ENCODE results near the gene KCTD7.
"Not testable (repeated sequence)": the region's sequence is repeated elsewhere in the genome, so short reads cannot be mapped to it uniquely, and the experiment has no call there.

Gene KCTD7

DNA sequence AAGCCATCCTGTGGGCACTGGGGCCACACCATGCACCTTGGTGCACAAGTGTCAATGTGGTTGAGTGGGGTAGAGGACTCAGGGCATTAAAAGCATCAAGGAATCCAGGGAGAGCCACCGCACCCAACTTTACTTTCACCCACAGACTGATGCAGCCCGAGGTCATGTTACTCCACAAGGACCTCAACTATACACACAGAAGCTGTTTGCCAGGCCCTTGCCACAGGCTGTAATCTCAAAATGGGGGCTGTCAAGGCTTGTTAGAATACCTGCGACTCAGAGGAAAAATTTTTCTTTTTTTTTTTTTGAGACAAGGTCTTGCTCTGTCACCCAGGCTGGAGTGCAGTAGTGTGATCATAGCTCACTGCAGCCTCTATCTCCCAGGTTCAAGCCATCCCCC is 26.5 kb upstream of the KCTD7 start:
- Histone ChIP-seq H3K27ac (ENCODE audit: low read depth, low read length, poor library complexity, severe bottlenecking) (no peak overlapping the region), H3K4me1 (ENCODE audit: insufficient read depth, low read length, severe bottlenecking) (no peaks in the 10 kb centered on the region), H3K79me2 (ENCODE audit: insufficient read depth, low read length) (no peaks in the 10 kb centered on the region), H2AFZ (ENCODE audit: low read length) (no peak overlapping the region), H4K20me1 (ENCODE audit: insufficient read depth, low read length) (no peaks in the 10 kb centered on the region), H3K9ac (ENCODE audit: low read length) (no peak overlapping the region), H3K4me3 (ENCODE audit: low read depth, low read length, poor library complexity, severe bottlenecking) (no peak overlapping the region), H3K4me2 (ENCODE audit: low read length) (no peak overlapping the region), H3K36me3 (ENCODE audit: insufficient read depth, low read length) (no peaks in the 10 kb centered on the region), H3K27me3 (ENCODE audit: insufficient read depth, low read length) (no peaks in the 10 kb centered on the region), H3F3A (ENCODE audit: insufficient read depth, low read length) (no peaks in the 10 kb centered on the region), H3K9me2 (ENCODE audit: low read depth, low read length) (no peaks in the 10 kb centered on the region), H3K9me3 (ENCODE audit: low read length) (no peaks in the 10 kb centered on the region)
- TF ChIP-seq, protein P1, sequence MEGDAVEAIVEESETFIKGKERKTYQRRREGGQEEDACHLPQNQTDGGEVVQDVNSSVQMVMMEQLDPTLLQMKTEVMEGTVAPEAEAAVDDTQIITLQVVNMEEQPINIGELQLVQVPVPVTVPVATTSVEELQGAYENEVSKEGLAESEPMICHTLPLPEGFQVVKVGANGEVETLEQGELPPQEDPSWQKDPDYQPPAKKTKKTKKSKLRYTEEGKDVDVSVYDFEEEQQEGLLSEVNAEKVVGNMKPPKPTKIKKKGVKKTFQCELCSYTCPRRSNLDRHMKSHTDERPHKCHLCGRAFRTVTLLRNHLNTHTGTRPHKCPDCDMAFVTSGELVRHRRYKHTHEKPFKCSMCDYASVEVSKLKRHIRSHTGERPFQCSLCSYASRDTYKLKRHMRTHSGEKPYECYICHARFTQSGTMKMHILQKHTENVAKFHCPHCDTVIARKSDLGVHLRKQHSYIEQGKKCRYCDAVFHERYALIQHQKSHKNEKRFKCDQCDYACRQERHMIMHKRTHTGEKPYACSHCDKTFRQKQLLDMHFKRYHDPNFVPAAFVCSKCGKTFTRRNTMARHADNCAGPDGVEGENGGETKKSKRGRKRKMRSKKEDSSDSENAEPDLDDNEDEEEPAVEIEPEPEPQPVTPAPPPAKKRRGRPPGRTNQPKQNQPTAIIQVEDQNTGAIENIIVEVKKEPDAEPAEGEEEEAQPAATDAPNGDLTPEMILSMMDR (IDR thresholded peaks at IDR 0.05; ENCODE audit: low read length): no peak
- TF ChIP-seq EZH2 (IDR thresholded peaks at IDR 0.05; ENCODE audit: borderline replicate concordance, low read length): no peak

DNA sequence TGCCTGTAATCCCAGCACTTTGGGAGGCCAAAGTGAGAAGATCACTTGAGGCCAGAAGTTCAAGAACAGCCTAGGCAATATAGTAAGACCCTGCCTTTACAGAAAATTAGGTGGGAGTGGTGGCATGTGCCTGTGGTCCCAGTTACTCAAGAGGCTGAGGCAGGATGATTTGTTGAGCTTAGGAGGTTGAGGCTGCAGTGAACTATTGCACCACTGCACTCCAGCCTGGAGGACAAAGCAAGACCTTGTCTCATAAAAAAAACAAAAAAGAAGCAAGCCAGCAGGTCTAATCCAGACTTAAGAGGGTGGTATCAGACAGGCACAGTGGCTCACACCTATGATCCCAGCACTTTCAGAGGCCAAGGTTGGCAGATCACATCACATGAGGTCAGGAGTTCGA is 24.5 kb upstream of the KCTD7 start:
- H3K79me2 ChIP-seq (ENCODE audit: insufficient read depth, low read length): no peaks in the 10 kb centered on the region
- TF ChIP-seq EZH2 (IDR thresholded peaks at IDR 0.05; ENCODE audit: borderline replicate concordance, low read length): no peak
- TF ChIP-seq, protein P1 (IDR thresholded peaks at IDR 0.05; ENCODE audit: low read length): no peak
- no peak overlapping the region for H2AFZ ChIP-seq (ENCODE audit: low read length)
- no peaks in the 10 kb centered on the region for H4K20me1 ChIP-seq (ENCODE audit: insufficient read depth, low read length)
- no peaks in the 10 kb centered on the region for H3K36me3 ChIP-seq (ENCODE audit: insufficient read depth, low read length)
- no peak overlapping the region for H3K27ac ChIP-seq (ENCODE audit: low read depth, low read length, poor library complexity, severe bottlenecking)
- no peaks in the 10 kb centered on the region for H3K4me1 ChIP-seq (ENCODE audit: insufficient read depth, low read length, severe bottlenecking)
- H3K9me2 ChIP-seq (ENCODE audit: low read depth, low read length): no peaks in the 10 kb centered on the region
- H3K9ac ChIP-seq (ENCODE audit: low read length): no peak overlapping the region
- no peaks in the 10 kb centered on the region for H3F3A ChIP-seq (ENCODE audit: insufficient read depth, low read length)
- H3K4me2 ChIP-seq (ENCODE audit: low read length): no peak overlapping the region
- H3K9me3 ChIP-seq (ENCODE audit: low read length): no peaks in the 10 kb centered on the region
- no peaks in the 10 kb centered on the region for H3K27me3 ChIP-seq (ENCODE audit: insufficient read depth, low read length)
- no peak overlapping the region for H3K4me3 ChIP-seq (ENCODE audit: low read depth, low read length, poor library complexity, severe bottlenecking)

DNA sequence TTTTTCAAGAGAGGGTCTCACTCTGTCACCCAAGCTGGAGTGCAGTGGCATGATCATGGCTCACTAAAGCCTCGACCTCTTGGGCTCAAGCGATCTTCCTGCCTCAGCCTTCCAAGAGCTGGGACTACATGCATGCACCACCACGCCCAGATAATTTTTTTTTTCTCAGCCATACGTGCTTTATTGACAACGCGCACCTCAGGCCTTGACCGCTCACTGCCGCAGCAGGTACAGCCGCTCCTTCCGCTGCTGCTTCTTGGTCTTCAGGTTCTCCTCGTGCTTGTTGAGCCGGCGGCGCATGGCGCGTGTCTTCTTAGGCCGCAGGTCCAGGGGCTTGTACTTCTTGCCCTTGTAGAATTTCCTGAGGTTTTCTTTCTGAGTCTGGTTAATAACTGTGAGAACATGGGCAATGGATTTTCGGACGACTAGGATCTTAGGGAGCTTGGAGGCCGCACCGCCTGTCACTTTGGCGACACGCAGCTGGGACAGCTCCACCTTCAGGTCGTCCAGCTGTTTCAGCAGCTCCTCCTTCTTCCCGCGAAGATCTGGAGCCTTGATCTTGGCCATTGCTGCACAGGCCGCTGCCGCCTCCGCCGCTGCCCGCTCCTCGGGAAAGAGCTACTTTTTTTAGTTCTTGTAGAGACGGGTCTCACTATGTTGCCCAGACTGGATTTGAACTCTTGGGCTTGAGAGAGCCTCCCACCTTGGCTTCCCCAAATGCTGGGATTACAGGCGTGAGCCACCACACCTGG is 22.0 kb upstream of the KCTD7 start:
- not testable (repeated sequence) for H3K27me3 ChIP-seq (ENCODE audit: insufficient read depth, low read length); H3K36me3 ChIP-seq (ENCODE audit: insufficient read depth, low read length); H3K4me2 ChIP-seq (ENCODE audit: low read length); H3K27ac ChIP-seq (ENCODE audit: low read depth, low read length, poor library complexity, severe bottlenecking); H2AFZ ChIP-seq (ENCODE audit: low read length); H3K79me2 ChIP-seq (ENCODE audit: insufficient read depth, low read length); H3K9me3 ChIP-seq (ENCODE audit: low read length); H3K9me2 ChIP-seq (ENCODE audit: low read depth, low read length); H3K4me1 ChIP-seq (ENCODE audit: insufficient read depth, low read length, severe bottlenecking); H4K20me1 ChIP-seq (ENCODE audit: insufficient read depth, low read length); H3F3A ChIP-seq (ENCODE audit: insufficient read depth, low read length); H3K9ac ChIP-seq (ENCODE audit: low read length); H3K4me3 ChIP-seq (ENCODE audit: low read depth, low read length, poor library complexity, severe bottlenecking)

DNA sequence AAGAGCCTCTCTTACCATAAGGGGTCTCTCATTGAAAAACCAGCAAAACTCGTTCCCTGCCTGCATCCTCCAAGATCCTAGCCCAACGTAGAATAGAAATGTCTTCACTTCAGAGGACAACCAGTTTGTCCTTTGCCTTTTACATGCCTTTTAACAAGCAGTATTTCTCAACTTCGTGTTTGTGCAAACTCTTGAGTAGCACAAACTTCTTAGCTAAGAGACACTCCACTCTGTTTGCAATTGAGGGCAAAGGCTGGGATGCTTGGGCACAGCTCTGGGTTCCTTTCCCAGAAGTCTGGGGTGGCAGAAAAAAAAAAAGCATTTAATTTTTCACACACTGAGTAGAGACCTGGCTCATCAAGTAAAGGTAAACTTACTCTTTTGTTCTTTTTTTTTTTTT is 19.5 kb upstream of the KCTD7 start:
- H3K79me2 ChIP-seq (ENCODE audit: insufficient read depth, low read length): no peaks in the 10 kb centered on the region
- no peaks in the 10 kb centered on the region for H3K4me1 ChIP-seq (ENCODE audit: insufficient read depth, low read length, severe bottlenecking)
- H3K4me2 ChIP-seq (ENCODE audit: low read length): no peak overlapping the region
- no peaks in the 10 kb centered on the region for H3K36me3 ChIP-seq (ENCODE audit: insufficient read depth, low read length)
- H3K27ac ChIP-seq (ENCODE audit: low read depth, low read length, poor library complexity, severe bottlenecking): no peak overlapping the region
- no peak overlapping the region for H2AFZ ChIP-seq (ENCODE audit: low read length)
- no peaks in the 10 kb centered on the region for H4K20me1 ChIP-seq (ENCODE audit: insufficient read depth, low read length)
- no peak overlapping the region for H3K4me3 ChIP-seq (ENCODE audit: low read depth, low read length, poor library complexity, severe bottlenecking)
- no peaks in the 10 kb centered on the region for H3K27me3 ChIP-seq (ENCODE audit: insufficient read depth, low read length)
- H3K9me3 ChIP-seq (ENCODE audit: low read length): no peaks in the 10 kb centered on the region
- H3K9me2 ChIP-seq (ENCODE audit: low read depth, low read length): no peaks in the 10 kb centered on the region
- H3F3A ChIP-seq (ENCODE audit: insufficient read depth, low read length): no peaks in the 10 kb centered on the region
- TF ChIP-seq EZH2 (IDR thresholded peaks at IDR 0.05; ENCODE audit: borderline replicate concordance, low read length): no peak
- TF ChIP-seq, protein P1 (IDR thresholded peaks at IDR 0.05; ENCODE audit: low read length): no peak
- no peak overlapping the region for H3K9ac ChIP-seq (ENCODE audit: low read length)

DNA sequence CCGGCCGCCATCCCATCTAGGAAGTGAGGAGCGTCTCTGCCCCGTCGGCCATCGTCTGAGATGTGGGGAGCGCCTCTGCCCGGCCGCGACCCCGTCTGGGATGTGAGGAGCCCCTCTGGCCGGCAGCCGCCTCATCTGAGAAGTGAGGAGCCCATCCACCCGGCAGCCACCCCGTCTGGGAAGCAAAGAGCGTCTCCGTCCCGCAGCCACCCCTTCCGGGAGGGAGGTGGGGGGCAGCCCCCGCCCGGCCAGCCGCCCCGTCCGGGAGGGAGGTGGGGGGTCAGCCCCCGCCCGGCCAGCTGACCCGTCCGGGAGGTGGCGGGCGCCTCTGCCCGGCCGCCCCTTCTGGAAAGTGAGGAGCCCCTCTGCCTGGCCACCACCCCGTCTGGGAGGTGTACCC is 14.1 kb upstream of the KCTD7 start:
- H3K4me3 ChIP-seq (ENCODE audit: low read depth, low read length, poor library complexity, severe bottlenecking); H3F3A ChIP-seq (ENCODE audit: insufficient read depth, low read length); H3K79me2 ChIP-seq (ENCODE audit: insufficient read depth, low read length); H3K4me2 ChIP-seq (ENCODE audit: low read length); H3K27ac ChIP-seq (ENCODE audit: low read depth, low read length, poor library complexity, severe bottlenecking); H3K9me3 ChIP-seq (ENCODE audit: low read length); H3K9me2 ChIP-seq (ENCODE audit: low read depth, low read length); H3K9ac ChIP-seq (ENCODE audit: low read length); H2AFZ ChIP-seq (ENCODE audit: low read length); H3K4me1 ChIP-seq (ENCODE audit: insufficient read depth, low read length, severe bottlenecking); H3K36me3 ChIP-seq (ENCODE audit: insufficient read depth, low read length); H4K20me1 ChIP-seq (ENCODE audit: insufficient read depth, low read length); H3K27me3 ChIP-seq (ENCODE audit: insufficient read depth, low read length): not testable (repeated sequence)
